Stimulated activated CD8-positive, alpha-beta memory T cell treated with anti-CD3 and anti-CD28 coated beads, Interleukin-12 subunit alpha, Interleukin-12 subunit beta, amount 100 ng/mL, for 1 hour (primary cell): ENCODE results near the gene RNF13.
"Not testable (repeated sequence)": the region's sequence is repeated elsewhere in the genome, so short reads cannot be mapped to it uniquely, and the experiment has no call there.

Experiments
- DNase-seq: peaks from one replicate; pipeline ENCODE4 v3.0.0-alpha.2; 2020; ENCODE audit warnings: low read depth

The RNF13 gene

GRCh38 chr3:149957361-149958125 lies 144.5 kb downstream of the RNF13 start:
- DNase-seq: no peak

- DNase-seq: no peak
Observed at GRCh38 chr3:149958171-149958796, 145.3 kb downstream of the RNF13 start.

GRCh38 chr3:149959443-149959842 lies 146.4 kb downstream of the RNF13 start:
- DNase-seq: no peak

- no peak for DNase-seq
Observed at GRCh38 chr3:149963485-149963884, 150.5 kb downstream of the RNF13 start.

GRCh38 chr3:149964291-149964690 lies 151.3 kb downstream of the RNF13 start:
- no peak for DNase-seq

GRCh38 chr3:149965278-149965677 lies 152.3 kb downstream of the RNF13 start:
- no peak for DNase-seq

- DNase-seq: no peak
Observed at GRCh38 chr3:149967086-149967685, 154.2 kb downstream of the RNF13 start.

- DNase-seq: no peak
Observed at GRCh38 chr3:149968216-149968615, 155.2 kb downstream of the RNF13 start.

GRCh38 chr3:149969110-149969939 lies 156.3 kb downstream of the RNF13 start:
- DNase-seq: no peak

- DNase-seq: peak; percentile 67
Observed at GRCh38 chr3:149969940-149970715, 157.1 kb downstream of the RNF13 start.

GRCh38 chr3:149970716-149971402 lies 157.8 kb downstream of the RNF13 start, which contains the start of gene PFN2:
PFN2 (minus strand) TSS chr3:149970895; CDS start chr3:149970856, 39 bp downstream.
- peak; percentile 27 for DNase-seq

- DNase-seq: no peak
Observed at GRCh38 chr3:149971403-149972075, 158.5 kb downstream of the RNF13 start.

GRCh38 chr3:149975919-149976318 lies 162.9 kb downstream of the RNF13 start:
- DNase-seq: no peak

- no peak for DNase-seq
Observed at GRCh38 chr3:149977386-149977785, 164.4 kb downstream of the RNF13 start.

GRCh38 chr3:149981979-149982378 lies 169.0 kb downstream of the RNF13 start:
- not testable (repeated sequence) for DNase-seq

GRCh38 chr3:149983053-149983452 lies 170.0 kb downstream of the RNF13 start:
- DNase-seq: not testable (repeated sequence)

GRCh38 chr3:149983628-149984027 lies 170.6 kb downstream of the RNF13 start:
- DNase-seq: no peak

GRCh38 chr3:149989307-149989706 lies 176.3 kb downstream of the RNF13 start:
- no peak for DNase-seq

GRCh38 chr3:149990423-149990948 lies 177.5 kb downstream of the RNF13 start:
- DNase-seq: no peak
